ENCODE measurements around the gene RSRC1.

Gene RSRC1

GRCh38 chr3:158560979-158561378 is 451.1 kb downstream of the RSRC1 start:
- no peak for TF ChIP-seq CTCF (conservative IDR thresholded peaks at IDR 0.05; ENCODE audit: low read depth, low read length)
- H3K4me3 ChIP-seq (ENCODE audit: low read length): no peak overlapping the region
- no peak for DNase-seq (ENCODE audit: low read depth)

- no peak for DNase-seq (ENCODE audit: low read depth)
- TF ChIP-seq CTCF (conservative IDR thresholded peaks at IDR 0.05; ENCODE audit: low read depth, low read length): no peak
Measured at GRCh38 chr3:158562674-158563073, 452.8 kb downstream of the RSRC1 start.

GRCh38 chr3:158563076-158563475 is 453.2 kb downstream of the RSRC1 start:
- no peak overlapping the region for H3K4me3 ChIP-seq (ENCODE audit: low read length)
- DNase-seq (ENCODE audit: low read depth): no peak
- no peak for TF ChIP-seq CTCF (conservative IDR thresholded peaks at IDR 0.05; ENCODE audit: low read depth, low read length)

More at GRCh38 chr3:158562674-158563073, 452.8 kb downstream of the RSRC1 start:
- H3K4me3 ChIP-seq (ENCODE audit: low read length): no peak overlapping the region

- no peak overlapping the region for H3K4me3 ChIP-seq (ENCODE audit: low read length)
- no peak for TF ChIP-seq CTCF (conservative IDR thresholded peaks at IDR 0.05; ENCODE audit: low read depth, low read length)
- no peak for DNase-seq (ENCODE audit: low read depth)
Measured at GRCh38 chr3:158565076-158565475, 455.2 kb downstream of the RSRC1 start.

- DNase-seq (ENCODE audit: low read depth): peak; percentile 7
- no peak for TF ChIP-seq CTCF (conservative IDR thresholded peaks at IDR 0.05; ENCODE audit: low read depth, low read length)
Measured at GRCh38 chr3:158568784-158569183, 458.9 kb downstream of the RSRC1 start.

GRCh38 chr3:158569794-158570193 is 459.9 kb downstream of the RSRC1 start:
- H3K4me3 ChIP-seq (ENCODE audit: low read length): no peak overlapping the region
- DNase-seq (ENCODE audit: low read depth): no peak
- TF ChIP-seq CTCF (conservative IDR thresholded peaks at IDR 0.05; ENCODE audit: low read depth, low read length): no peak

More at GRCh38 chr3:158568784-158569183, 458.9 kb downstream of the RSRC1 start:
- no peak overlapping the region for H3K4me3 ChIP-seq (ENCODE audit: low read length)

GRCh38 chr3:158570999-158571702 is 461.3 kb downstream of the RSRC1 start, which contains the start of gene MLF1:
TSS of gene MLF1 (plus strand) at chr3:158571194. CDS start at chr3:158571301, 107 bp downstream.
- DNase-seq (ENCODE audit: low read depth): peak; percentile 87
- no peak for TF ChIP-seq CTCF (conservative IDR thresholded peaks at IDR 0.05; ENCODE audit: low read depth, low read length)
- H3K4me3 ChIP-seq (ENCODE audit: low read length): peak within 1 kb of the TSS; percentile 71

Data from retinal pigment epithelial cell (primary cell).